22Rv1 (cell line): Measurements from ENCODE around the gene GDF7.

Source experiments
- ZFX ChIP-seq: fragments of 450-650 bp; IDR thresholded peaks from 2 replicates; pipeline ENCODE4 v1.6.1; 2017; ENCODE audit warnings: antibody characterized with exemption, borderline replicate concordance
- TF ChIP-seq, protein P1 (sequence below): fragments of 450-650 bp; IDR thresholded peaks from 2 replicates; pipeline ENCODE4 v1.5.1; 2017; ENCODE audit warnings: mild to moderate bottlenecking

DNA sequence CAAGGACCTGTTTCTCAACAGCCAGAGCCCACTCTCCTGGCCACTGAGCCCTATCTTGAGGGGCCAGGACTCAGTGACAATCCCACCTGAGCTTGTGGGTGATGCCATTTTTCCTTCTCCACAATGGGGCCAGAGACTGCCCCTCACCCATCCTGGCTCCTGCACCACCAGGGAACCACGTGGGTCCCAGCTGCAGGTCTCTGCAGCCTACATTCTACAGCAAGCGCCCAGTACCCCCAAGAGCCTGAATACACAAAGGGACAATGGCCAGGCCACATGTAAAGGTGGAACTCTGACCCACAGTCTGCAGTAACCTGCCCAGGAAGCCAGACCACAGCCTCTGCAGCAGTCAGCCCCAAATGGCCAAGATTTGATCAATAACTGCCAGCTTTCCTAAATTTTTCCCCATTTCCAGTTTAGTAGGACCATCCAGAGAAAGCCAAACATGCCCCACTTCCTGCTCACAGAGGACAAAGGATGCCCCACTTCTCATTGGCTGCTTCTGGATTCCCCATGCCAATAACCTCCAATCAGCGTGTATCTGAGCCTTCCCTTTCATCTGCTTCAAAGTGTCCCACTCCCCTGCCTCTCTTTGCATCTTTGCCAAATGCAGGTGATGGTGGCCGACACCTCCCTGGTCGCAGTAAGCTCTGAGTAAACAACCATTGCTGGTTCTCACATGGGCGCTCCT, 35.2 kb upstream of the GDF7 start:
- TF ChIP-seq, protein P1, sequence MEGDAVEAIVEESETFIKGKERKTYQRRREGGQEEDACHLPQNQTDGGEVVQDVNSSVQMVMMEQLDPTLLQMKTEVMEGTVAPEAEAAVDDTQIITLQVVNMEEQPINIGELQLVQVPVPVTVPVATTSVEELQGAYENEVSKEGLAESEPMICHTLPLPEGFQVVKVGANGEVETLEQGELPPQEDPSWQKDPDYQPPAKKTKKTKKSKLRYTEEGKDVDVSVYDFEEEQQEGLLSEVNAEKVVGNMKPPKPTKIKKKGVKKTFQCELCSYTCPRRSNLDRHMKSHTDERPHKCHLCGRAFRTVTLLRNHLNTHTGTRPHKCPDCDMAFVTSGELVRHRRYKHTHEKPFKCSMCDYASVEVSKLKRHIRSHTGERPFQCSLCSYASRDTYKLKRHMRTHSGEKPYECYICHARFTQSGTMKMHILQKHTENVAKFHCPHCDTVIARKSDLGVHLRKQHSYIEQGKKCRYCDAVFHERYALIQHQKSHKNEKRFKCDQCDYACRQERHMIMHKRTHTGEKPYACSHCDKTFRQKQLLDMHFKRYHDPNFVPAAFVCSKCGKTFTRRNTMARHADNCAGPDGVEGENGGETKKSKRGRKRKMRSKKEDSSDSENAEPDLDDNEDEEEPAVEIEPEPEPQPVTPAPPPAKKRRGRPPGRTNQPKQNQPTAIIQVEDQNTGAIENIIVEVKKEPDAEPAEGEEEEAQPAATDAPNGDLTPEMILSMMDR = no peak
- TF ChIP-seq ZFX = no peak
